ENCODE results near the gene DLST.

- TF ChIP-seq GATA2 (IDR thresholded peaks at IDR 0.05; ENCODE audit: low read depth, low read length): no peak
- no peak for TF ChIP-seq GATA3 (IDR thresholded peaks at IDR 0.05; ENCODE audit: low read depth, low read length)
Observed at GRCh38 chr14:74902941-74903705, 21.4 kb downstream of the DLST start.

Data from SH-SY5Y (cell line).